C1 segment of cervical spinal cord (tissue), 14 donors: ENCODE results near the gene FLVCR2.

Source experiments
- DNase-seq, 14 donors: peaks; one replicate each; lab custom pipeline; 2025; lab: John Stamatoyannopoulos, UW

FLVCR2 gene

DNA sequence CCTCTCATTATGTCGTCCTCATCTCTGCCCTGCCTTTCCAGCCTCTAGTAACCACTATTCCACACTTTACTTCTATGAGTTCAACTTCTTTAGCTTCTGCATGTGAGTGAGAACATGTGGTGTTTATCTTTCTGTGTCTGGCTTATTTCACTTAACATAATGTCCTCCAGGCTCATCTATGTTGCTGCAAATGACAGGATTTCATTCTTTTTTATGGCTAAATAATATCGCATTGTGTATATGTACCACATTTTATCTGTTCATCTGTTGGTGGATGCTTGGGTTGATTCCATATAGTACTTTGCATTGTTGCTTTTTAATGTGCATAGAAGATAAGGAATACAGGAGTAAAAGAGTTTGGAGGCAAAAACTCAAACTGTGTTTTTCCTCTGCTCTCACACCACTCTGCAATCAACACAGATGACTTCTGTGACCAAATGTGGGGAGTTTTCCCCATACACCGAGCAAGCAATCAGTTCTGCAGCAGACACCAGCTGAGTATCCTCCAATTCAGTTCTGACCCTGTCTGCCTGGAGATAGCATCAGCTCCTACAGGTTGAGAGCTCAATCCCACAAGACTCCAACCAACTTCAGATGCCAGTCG, 24.6 kb upstream of the FLVCR2 start:
- no peak for DNase-seq

DNA sequence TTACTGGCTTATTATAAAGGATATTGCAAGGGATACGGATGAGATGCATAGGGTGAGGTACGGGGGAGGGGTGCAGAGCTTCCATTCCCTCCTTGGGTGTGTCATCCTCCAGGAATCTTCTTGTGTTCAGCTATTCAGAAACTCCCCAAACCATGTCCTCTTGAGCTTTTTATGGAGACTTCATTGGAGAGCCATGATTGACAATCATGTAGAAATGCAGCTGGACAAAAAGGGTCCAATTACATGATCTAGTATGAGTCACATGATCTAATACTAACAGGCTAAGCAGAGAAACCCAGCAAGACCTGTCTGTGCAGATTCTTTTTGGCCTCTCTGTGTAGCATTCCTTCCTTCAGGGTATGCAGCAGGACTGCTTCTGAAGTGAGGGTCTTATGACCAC, 23.9 kb upstream of the FLVCR2 start:
- no peak for DNase-seq

DNA sequence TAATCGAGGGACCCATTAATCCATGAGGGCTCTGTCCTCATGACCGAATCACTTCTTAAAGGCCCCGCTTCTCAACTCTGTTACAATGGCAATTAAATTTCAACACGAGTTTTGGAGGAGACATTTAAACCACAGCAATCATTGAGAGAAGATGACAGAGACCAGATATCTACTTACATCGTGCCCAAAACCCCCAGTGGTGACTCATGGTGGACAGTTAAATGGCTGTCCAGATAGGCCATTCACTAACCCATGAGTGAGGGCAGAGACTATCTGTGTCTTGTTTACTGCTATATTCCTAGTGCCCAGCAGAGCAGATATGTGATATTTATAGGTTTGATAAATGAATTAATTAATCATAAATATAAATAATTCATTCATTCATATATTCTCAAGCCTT, 20.0 kb upstream of the FLVCR2 start:
- DNase-seq: no peak

DNA sequence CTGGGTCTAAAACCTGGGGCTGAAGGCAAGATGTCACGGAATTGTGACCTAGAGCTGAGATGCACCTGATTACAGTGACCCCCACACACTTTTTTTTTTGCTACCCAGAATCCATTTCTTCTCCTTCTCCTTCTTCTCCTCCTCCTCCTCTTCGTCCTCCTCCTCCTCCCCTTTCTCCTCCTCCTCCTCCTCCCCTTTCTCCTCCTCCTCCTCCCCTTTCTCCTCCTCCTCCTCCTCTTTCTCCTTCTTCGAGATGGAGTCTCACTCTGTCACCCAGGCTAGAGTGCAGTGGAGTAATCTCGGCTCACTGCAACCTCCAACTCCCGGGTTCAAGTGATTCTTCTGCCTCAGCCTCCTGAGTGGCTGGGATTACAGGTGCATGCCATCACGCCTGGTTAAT, 19.4 kb upstream of the FLVCR2 start:
- DNase-seq: no peak

DNA sequence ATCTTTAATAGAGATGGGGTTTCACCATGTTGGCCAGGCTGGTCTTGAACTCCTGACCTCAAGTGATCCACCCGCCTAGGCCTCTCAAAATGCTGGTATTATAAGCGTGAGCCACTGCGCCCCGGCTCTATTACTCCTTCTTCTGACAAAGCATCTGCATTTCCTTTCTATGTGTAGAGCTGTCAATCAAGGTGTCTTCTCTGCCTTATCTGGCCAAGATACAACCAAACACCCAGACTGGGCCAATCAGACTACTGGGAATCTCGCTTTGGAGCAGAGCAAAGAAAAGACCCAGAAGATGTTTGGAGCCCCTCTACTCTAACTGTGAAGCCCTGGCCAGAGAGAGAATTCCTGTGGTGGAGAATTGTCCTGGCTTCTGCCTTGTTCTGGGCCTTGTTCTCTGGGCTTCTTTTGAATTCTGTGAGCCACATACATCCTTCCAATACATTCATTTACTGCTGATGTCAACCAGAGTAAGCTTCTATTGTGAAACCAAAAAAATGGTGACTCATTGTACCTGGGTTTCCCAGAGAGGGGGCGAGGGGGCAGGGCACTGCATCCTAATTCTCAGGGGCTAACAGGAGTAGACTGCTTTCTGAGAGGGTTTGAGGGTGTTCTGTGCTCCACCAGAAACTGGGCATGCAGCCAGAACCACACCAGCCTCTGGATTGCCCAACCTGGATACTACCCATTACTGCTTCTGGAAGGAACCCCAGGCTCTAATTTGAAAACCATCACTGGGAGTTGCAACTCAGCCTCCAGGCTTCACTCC, 18.8 kb upstream of the FLVCR2 start:
- DNase-seq: peak in 1 of 14 donors; percentile 18

DNA sequence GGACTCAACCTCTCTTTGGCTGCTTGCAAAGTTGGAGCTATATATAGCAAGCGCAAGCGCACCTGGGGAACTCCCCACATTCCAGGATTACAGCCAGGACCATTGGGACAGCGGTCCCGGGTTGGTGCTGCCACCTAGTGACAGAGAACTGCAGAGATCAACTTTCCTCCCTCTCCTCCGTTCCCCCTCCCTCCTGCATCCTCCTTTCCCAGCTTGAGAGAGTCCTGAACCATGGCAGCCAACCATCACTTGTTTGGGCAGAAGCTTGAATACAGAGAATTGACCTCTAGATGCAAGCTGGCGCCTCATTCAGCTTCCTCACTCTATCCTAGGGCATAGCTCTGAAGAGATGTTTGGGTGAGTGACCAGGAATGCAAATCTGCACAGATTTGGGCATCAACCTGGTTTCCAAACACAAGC, 17.4 kb upstream of the FLVCR2 start:
- peak in 7 of 14 donors; percentile 3 to 40 (median 19) for DNase-seq

DNA sequence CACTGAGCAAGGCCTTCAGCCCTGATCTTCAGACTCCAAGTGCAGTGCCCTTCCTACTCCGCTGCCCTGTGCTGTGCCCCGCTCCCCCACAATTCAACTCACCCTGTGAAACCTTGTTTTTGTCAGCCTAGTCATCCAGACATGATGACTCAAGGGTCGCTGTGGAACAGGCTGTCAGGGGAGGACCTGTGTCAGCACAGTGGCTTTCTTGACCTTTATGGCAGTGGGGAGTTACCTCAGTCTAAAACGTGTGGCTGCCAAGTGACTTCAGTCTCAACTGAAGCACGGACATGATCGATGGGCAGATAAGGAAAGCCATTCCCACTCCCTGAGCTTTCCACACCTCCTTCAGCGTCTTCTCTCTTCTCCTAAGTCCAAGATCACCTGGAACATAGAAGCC, 16.3 kb upstream of the FLVCR2 start:
- DNase-seq: no peak

DNA sequence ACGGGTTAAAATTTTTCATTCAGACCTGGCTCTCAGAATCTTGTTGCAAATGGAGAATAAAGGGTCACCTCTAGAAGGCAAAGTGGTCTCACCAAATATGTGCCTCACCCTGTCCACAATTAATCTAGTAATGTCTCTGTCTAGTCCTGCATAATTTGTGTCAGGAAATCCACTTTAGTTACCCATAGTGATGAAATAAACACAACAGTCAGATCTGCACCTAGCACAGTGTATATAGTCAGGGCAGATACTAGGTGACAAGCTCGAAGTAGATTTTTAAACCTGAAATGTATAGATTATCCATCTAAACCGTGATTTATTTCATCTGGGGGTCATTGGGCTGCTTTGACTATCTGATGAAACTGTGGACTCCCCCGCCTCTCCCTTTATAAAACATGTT, 15.9 kb upstream of the FLVCR2 start:
- DNase-seq: no peak

DNA sequence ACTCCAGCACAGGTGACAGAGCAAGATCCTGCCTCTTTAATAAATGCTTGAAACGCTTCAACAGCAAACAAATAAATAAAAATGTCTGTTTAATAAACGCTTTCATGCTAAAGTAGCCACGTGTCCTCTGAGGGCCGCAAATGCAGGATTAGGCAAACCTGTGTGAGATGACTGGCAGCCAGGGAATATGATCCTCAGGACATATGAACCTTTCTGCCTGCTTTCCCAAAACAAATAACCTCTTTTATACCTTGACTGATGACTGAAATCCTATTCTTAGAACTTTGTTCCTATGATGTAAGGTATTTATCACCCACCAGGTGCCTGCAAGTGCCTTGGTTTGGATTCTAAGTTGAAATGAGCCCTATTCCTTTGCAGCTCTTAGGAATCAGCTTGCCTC, 14.5 kb upstream of the FLVCR2 start:
- no peak for DNase-seq

DNA sequence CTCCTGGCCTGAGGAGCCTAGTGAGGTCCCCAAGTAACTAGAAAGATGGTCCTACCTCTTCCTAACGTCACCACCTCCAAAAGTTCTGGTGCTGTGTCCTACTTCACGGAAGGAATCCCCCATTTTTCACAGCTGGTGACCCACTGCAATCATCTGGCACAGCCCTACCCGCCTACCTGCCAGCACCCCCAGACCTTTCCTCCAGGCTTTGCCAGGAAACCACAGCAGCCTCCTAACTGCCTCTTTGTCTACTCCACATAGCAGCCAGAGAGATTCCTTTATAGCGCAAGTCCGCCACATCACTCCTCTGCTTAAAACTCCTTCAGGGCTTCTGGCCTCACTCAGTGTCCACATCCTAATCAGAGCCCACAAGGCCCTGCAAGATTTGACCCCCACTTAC, 13.4 kb upstream of the FLVCR2 start:
- no peak for DNase-seq

DNA sequence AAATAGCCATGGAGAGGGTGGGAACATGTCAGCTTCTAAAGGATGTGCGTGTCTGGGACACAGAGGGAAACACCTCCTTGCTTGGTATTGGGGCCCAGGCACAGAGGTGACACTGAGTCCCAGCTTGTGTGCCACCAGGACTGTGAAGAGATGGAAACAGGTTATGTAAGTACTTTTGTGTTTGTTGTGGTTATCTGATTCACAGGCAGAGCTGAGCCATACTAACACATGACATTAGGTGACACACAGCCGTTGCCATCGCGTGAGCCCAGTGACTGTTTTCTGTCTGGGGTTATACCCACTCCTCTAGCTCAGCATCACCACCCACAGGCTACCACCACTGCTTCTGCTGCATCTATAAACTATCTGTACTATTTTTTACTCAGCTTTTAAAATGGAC, 12.1 kb upstream of the FLVCR2 start:
- no peak for DNase-seq

DNA sequence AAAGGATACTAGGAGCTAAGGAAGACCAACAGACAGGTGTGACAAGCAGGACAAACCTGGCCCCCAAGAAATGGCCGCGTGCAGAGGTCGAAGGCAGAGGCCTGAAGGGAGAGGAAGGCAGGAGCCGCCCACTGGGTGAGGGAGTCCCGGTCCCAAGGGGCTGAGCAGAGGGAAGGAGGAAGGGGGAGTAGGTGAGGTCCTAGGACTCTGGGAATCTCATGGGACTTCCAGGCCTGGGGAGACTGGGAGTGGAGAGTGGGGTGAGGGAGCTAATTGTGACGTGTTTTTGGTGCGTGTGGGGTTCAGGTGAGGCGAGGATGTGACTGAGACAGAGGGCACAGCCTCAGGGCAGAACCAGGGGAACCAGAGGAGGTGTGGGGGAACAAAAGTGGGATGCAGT, 11.7 kb upstream of the FLVCR2 start:
- peak in 1 of 14 donors; percentile 2 for DNase-seq

DNA sequence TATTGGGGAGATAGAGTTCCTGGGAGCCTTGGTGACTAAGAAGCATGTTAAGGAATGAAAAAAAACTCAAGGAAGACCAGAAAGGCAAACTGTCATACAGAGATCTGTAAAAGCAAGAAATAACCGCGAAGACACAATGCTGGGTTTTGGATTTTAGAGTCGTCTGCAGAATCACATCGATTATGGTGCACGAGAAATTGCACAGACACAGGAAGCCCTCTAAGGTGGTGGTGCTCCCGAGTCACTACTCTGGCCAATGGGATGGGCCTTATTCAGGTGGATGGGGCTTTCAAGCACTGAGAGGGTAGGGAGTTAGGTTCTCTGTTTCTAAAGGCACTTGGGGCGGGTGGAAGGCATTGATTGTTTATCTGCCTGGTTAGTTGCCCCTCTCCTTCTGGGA, 10.3 kb upstream of the FLVCR2 start:
- DNase-seq: no peak

DNA sequence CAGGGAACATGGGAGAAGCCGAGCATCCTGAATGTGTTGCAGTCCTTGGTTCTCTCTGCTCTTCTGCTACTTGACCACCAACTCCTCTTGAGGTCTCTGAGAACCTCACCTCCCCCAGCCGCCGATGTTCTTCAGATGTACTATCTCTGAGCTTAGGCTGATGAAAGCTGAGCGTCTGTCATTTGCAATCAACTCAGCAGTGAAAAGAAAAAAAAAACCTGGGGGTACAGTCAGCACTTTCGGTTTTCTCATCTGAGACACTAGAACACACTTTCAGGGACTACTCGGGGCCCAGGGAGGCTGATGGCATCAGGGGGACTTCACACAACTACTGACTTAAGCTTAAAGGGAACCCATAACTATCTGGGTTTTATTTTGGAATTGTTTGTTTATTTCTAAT, 9.6 kb upstream of the FLVCR2 start:
- no peak for DNase-seq

DNA sequence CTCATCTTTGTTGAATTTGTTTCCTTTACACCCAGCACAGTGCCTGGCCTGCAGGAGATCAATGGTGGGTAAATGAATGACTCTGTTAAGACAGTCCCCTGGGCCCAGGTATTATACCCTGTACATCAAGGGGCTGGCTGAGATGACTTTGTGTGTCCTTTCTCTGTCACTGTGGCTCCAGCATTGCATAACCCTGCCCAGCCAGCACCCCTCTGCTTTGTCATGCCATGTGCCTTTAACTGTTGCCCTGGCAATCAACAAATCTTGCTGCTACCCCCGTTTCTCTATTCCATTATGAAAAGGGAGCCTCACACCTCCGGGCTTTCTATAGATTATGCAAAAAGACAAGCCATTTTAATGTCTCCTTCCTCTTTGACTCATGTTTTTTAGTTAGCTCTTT, 7.6 kb upstream of the FLVCR2 start:
- DNase-seq: no peak

DNA sequence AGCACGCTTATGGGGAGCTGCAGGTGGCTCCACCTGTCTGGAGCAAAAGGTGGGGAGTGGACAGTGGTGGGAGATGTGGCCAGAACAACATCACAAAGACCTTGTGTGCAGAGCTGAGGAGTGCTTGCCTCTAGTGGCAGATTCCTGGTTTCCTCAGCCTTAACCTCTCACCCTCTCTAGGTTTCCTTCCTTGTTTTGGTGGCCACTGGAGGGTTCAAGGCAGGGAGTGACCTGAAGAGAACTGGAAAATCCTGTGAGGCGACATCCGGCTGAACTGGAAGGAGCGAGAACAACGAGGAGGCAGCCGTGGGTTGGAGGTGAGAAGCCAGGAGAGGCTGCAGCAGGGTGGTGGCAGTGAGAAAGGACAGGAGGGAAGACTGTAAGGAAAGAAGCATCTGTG, 6.3 kb upstream of the FLVCR2 start:
- no peak for DNase-seq

DNA sequence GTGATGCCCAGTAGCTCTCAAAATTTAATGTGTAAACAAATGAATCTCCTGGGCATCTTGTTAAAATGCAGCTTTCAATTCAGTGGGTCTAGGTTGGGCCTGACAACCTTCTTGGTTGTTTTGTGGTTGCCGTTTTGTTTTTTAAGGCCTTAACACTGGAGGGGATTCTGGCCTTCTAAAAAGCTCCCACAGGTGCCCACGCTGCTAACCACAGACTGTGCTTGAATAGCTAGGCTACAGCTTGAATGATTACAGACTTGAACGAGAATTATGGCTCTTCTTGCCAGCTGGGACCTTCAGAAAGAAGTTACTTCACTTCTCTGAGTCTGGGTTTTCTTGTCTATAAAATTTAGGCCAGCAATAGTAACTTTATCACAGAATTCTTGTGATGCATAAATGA, 1.3 kb upstream of the FLVCR2 start:
- DNase-seq: no peak

DNA sequence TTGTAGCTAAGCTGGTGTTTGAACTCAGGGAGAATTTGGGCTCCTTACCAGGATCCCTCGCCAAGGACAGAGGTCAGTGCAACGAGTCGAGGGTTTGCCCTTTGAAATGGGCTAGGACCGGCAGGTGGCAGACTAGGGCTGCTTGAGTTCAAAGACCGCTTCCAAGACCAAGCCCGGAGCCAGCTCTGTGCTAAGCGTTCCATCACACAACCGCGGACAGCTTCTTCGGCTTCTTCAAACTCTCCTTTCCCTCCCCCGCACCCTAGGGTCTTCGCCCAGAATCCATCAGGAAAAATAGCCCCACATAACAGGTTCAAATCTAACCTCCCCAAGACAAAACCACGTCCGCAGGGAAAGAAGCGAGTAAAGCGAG, 705 bp upstream of the FLVCR2 start:
- peak in 13 of 14 donors; percentile 3 to 79 (median 69) for DNase-seq

DNA sequence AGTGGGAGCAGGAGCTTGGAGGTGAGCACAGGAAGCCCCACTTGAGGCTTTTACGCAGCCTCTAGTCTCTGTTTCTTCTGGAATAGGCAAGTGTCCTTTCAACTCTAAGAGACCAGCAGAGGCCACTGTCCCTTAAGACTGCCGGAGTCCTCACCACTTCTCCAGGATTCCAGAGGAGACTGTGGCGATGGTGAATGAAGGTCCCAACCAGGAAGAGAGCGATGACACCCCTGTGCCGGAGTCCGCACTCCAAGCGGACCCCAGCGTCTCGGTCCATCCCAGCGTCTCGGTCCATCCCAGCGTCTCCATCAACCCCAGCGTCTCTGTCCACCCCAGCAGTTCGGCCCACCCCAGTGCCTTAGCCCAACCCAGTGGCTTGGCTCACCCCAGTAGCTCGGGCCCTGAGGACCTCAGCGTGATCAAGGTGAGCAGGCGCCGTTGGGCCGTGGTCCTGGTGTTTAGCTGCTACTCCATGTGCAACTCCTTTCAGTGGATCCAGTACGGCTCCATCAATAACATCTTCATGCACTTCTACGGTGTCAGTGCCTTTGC, 442 bp downstream of the FLVCR2 start:
- peak in 3 of 14 donors; percentile 40 to 53 (median 45) for DNase-seq

DNA sequence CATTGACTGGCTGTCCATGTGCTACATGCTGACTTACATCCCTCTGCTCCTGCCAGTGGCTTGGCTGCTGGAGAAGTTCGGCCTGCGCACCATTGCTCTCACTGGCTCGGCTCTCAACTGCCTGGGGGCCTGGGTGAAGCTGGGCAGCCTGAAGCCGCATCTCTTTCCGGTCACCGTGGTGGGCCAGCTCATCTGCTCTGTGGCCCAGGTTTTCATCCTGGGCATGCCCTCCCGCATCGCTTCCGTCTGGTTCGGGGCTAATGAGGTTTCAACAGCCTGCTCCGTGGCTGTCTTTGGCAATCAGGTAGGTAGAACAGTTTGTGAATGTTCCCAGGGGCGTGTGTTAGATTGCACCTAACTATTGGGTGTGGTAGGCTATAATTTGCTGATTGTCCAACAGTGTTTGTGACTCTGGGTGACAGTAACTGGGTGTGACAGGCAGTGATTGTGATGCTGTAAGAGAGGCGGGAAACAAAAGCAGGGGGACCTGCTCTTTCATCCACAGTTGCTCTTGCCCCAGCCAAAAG, 981 bp downstream of the FLVCR2 start:
- peak in 1 of 14 donors; percentile 23 for DNase-seq

DNA sequence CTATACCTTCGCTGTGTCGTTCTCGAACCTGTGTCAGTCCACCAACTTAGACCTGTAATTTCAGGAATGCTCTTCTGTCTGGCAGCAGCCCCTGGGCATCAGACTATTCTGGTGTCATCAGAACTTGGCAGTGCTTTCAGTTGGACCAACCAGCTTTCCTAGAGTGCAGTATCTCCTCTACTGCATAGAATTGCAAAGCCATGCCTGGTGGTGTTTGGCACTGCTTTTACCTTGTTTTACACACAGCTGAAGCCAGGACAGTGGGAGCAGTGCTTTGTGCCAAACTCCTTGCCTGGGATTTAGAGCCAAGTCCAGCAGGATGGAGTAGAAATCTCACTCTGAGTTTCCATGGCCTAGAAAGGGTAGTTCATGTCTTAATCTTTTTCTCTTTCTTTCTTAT, 1.5 kb downstream of the FLVCR2 start:
- peak in 5 of 14 donors; percentile 2 to 80 (median 11) for DNase-seq

DNA sequence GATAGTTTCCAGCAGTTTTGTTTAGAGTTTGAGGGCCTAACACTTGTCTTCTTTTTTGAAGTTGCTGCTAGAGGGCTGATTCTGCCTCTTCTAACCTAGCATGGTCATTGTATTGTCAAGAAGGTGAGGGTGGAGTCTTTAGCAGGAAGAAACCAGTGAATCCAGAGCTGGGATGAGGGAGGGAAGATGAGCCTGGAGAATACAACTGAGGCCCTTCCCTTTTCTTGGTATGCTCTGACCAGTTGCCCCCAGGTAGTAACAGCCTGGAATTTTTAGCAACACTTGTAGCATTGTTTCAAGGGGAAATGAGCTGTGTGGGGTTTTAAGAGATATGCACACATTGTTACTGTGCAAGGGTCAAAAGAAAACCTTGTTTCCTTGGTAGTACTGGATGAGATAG, 9.0 kb downstream of the FLVCR2 start:
- no peak for DNase-seq

DNA sequence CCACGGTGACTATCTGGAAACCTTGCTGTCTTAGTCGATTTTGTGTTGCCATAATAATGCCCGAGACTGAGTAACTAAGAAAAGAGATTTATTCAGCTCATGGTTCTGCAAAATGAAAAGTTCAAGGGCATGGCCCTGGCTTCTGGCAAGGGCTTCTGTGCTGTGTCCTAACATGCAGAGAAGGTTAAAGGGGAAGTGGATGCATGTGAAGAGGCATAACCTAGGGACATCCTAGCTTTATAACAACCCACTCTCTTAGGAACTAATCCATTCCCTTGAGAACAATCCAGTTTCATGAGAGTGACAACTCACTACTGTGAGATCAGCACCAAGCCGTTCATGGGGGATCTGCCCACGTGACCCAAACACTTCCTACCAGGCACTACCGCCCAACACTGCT, 11.5 kb downstream of the FLVCR2 start:
- no peak for DNase-seq
